Measurements from ENCODE around the gene KATNAL2.

DNA sequence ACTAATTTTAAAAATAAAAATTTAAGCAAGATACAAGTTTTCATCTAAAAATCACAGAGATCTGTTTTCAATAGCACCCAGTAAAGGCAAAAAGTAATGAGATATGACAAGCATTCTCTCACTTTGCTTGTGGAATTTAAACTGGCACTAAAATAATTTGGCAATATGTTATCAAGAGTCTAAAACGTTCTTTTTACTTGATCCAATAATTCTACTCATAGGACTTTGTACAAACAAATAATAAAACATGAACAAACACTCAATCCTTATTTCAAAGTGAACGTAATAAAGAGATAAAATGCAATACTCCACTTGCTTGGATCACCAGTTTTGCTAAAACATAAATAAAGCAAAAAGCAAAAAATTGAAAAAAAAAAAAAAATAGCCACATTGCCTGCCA, 30.5 kb upstream of the KATNAL2 start:
- TF ChIP-seq EZH2 (IDR thresholded peaks at IDR 0.05; ENCODE audit: insufficient read depth, poor library complexity, severe bottlenecking): no peak
- no peak for TF ChIP-seq EZH2phosphoT487 (IDR thresholded peaks at IDR 0.05; ENCODE audit: insufficient read depth, low read depth)

All from GM23248 (cell line).